Esophagus squamous epithelium (tissue), 4 donors: Measurements from ENCODE around the gene BCAM.

Source experiments
- POLR2A ChIP-seq, 4 donors: fragments of 450-650 bp; IDR thresholded peaks; one replicate each; pipeline ENCODE4 v1.6.1; 2017; ENCODE audit warnings: antibody characterized with exemption in 4 of 4, mild to moderate bottlenecking in 4 of 4, moderate library complexity in 3 of 4
- TF ChIP-seq, protein P1 (sequence below), 6 experiments: fragments of 450-650 bp in 4 of 6; fragments of 200-600 bp in 2 of 6; sonication (generic) in 2 of 6; IDR thresholded peaks; one replicate each; pipeline ENCODE4 v1.5.1; 2016 to 2019; ENCODE audit warnings: antibody characterized with exemption in 6 of 6, mild to moderate bottlenecking in 4 of 6, moderate library complexity in 4 of 6

DNA sequence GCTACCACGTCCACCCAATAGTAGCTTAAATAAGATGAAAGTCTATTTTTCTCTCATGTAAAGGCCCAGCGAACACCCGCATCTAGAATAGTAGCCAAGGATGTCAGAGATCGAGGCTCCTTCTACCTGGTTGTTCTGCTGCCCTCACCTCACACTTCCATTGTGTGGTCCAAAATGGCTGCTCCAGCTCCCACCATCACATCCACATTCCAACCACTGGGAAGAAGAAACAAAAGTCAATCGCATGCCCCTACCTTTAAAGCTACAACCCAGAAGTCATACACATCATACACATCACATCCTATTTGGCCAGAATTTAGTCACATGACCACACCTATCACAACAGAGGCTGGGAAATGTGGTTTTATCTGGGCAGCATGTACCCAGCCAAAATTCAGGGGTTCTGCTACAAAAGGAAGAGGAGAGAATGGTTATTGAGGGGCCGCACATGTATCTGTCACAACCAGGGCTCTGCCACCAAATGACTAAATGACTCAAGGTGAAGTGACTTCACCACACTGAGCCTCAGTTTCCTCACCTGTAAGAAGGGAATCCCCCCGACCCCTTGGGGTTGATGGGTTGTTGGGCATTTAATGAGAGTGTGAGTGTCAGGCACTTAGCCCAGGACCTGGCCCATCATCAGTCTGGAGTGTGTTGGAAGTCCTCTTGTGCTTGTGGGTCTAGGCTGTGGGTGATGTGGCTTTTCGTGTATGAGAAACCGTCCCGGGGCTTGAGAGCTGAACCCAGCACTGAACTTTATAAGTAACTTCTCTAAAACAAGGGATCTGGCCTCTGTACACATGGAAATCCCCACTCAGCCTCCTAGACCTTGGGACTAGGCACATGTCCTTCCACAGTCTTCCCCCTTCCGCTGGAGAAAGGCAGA is 41.4 kb upstream of the BCAM start:
- TF ChIP-seq, protein P1, sequence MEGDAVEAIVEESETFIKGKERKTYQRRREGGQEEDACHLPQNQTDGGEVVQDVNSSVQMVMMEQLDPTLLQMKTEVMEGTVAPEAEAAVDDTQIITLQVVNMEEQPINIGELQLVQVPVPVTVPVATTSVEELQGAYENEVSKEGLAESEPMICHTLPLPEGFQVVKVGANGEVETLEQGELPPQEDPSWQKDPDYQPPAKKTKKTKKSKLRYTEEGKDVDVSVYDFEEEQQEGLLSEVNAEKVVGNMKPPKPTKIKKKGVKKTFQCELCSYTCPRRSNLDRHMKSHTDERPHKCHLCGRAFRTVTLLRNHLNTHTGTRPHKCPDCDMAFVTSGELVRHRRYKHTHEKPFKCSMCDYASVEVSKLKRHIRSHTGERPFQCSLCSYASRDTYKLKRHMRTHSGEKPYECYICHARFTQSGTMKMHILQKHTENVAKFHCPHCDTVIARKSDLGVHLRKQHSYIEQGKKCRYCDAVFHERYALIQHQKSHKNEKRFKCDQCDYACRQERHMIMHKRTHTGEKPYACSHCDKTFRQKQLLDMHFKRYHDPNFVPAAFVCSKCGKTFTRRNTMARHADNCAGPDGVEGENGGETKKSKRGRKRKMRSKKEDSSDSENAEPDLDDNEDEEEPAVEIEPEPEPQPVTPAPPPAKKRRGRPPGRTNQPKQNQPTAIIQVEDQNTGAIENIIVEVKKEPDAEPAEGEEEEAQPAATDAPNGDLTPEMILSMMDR (IDR thresholded peaks at IDR 0.05) = no peak
- no peak for TF ChIP-seq POLR2A (IDR thresholded peaks at IDR 0.05)
